ENCODE measurements around the gene TSHZ2.
"Not testable (repeated sequence)": the region's sequence is repeated elsewhere in the genome, so short reads cannot be mapped to it uniquely, and the experiment has no call there.

The TSHZ2 gene

GRCh38 chr20:52996130-52996529, 24.0 kb downstream of the TSHZ2 start:
- no peak for DNase-seq

- DNase-seq: no peak
Measured at GRCh38 chr20:52996658-52997057, 24.5 kb downstream of the TSHZ2 start.

- DNase-seq: no peak
Measured at GRCh38 chr20:52998268-52998667, 26.1 kb downstream of the TSHZ2 start.

- no peak for DNase-seq
Measured at GRCh38 chr20:52999040-52999439, 26.9 kb downstream of the TSHZ2 start.

GRCh38 chr20:53001498-53002301, 29.5 kb downstream of the TSHZ2 start:
- DNase-seq: peak; percentile 34

GRCh38 chr20:53002786-53003185, 30.6 kb downstream of the TSHZ2 start:
- no peak for DNase-seq

- no peak for DNase-seq
Measured at GRCh38 chr20:53003420-53004154, 31.4 kb downstream of the TSHZ2 start.

- DNase-seq: no peak
Measured at GRCh38 chr20:53004267-53004813, 32.2 kb downstream of the TSHZ2 start.

- DNase-seq: no peak
Measured at GRCh38 chr20:53009979-53010735, 38.0 kb downstream of the TSHZ2 start.

GRCh38 chr20:53011640-53012039, 39.5 kb downstream of the TSHZ2 start:
- no peak for DNase-seq

- no peak for DNase-seq
Measured at GRCh38 chr20:53013183-53013582, 41.0 kb downstream of the TSHZ2 start.

GRCh38 chr20:53013847-53014246, 41.7 kb downstream of the TSHZ2 start:
- no peak for DNase-seq

GRCh38 chr20:53016071-53016470, 43.9 kb downstream of the TSHZ2 start:
- no peak for DNase-seq

GRCh38 chr20:53016534-53017042, 44.4 kb downstream of the TSHZ2 start:
- no peak for DNase-seq

GRCh38 chr20:53017206-53017605, 45.0 kb downstream of the TSHZ2 start:
- no peak for DNase-seq

- no peak for DNase-seq
Measured at GRCh38 chr20:53019464-53019863, 47.3 kb downstream of the TSHZ2 start.

GRCh38 chr20:53020376-53020775, 48.2 kb downstream of the TSHZ2 start:
- no peak for DNase-seq

- no peak for DNase-seq
Measured at GRCh38 chr20:53020834-53021233, 48.7 kb downstream of the TSHZ2 start.

GRCh38 chr20:53021934-53022333, 49.8 kb downstream of the TSHZ2 start:
- DNase-seq: peak; percentile 28

GRCh38 chr20:53023732-53024520, 51.8 kb downstream of the TSHZ2 start:
- DNase-seq: no peak

- not testable (repeated sequence) for DNase-seq
Measured at GRCh38 chr20:53024653-53025052, 52.5 kb downstream of the TSHZ2 start.

- DNase-seq: no peak
Measured at GRCh38 chr20:53027089-53027488, 54.9 kb downstream of the TSHZ2 start.

All from CD4-positive, alpha-beta T cell treated with Interleukin-17A for 4 hours (primary cell).